Gastroesophageal sphincter (tissue), 3 donors: ENCODE data around the gene RPUSD2.

Source experiments
- CTCF ChIP-seq, 4 experiments: fragments of 200-600 bp in 2 of 4; fragments of 450-650 bp in 2 of 4; sonication (generic) in 1 of 4; IDR thresholded peaks; one replicate each; pipeline ENCODE4 v1.5.1; 2017 to 2019; ENCODE audit warnings: antibody characterized with exemption in 4 of 4, mild to moderate bottlenecking in 2 of 4, moderate library complexity in 2 of 4
- EP300 ChIP-seq: sonication (generic); formaldehyde crosslinking; IDR thresholded peaks from one replicate; pipeline ENCODE4 v1.6.1; 2017; ENCODE audit warnings: antibody characterized with exemption, mild to moderate bottlenecking
- POLR2AphosphoS5 ChIP-seq: sonication (generic); formaldehyde crosslinking; IDR thresholded peaks from one replicate; pipeline ENCODE4 v1.6.1; 2017; ENCODE audit warnings: antibody characterized with exemption

GRCh38 chr15:40582726-40583246 is 13.7 kb downstream of the RPUSD2 start:
- TF ChIP-seq CTCF (IDR thresholded peaks at IDR 0.05) (no peak), EP300 (no peak), POLR2AphosphoS5 (no peak)
